Skeletal muscle tissue (tissue), 4 donors: ENCODE measurements around the gene TGM2. TPM values are rescaled to one million over a fixed set of nuclear protein-coding genes. Genes with fewer than 3 reads are reported as not detected.
A peak's percentile ranks its signal among the peaks of the same experiment; 100 is the strongest.

Experiments
- H3K27ac ChIP-seq: one replicate; pipeline ENCODE4 v1.7.0; 2013; ENCODE audit warnings: mild to moderate bottlenecking, low read depth, low read length, inconsistent platforms
- H3K27me3 ChIP-seq, 3 donors: one replicate each; pipeline ENCODE4 v1.7.0; 2013; ENCODE audit warnings: low read length in 3 of 3; ENCODE audit not compliant: control insufficient read depth in 3 of 3, insufficient read depth in 3 of 3
- H3K36me3 ChIP-seq, 3 donors: one replicate each; pipeline ENCODE4 v1.7.0; 2013; ENCODE audit warnings: low read length in 3 of 3; ENCODE audit not compliant: control insufficient read depth in 3 of 3, insufficient read depth in 3 of 3
- H3K4me1 ChIP-seq, 3 donors: one replicate each; pipeline ENCODE4 v1.7.0; 2013; ENCODE audit warnings: low read length in 3 of 3, mild to moderate bottlenecking in 3 of 3; ENCODE audit not compliant: control insufficient read depth in 3 of 3, insufficient read depth in 3 of 3
- H3K4me3 ChIP-seq, 3 donors: one replicate each; pipeline ENCODE4 v1.7.0; 2013; ENCODE audit warnings: low read length in 3 of 3
- H3K9ac ChIP-seq, 3 donors: one replicate each; pipeline ENCODE4 v1.7.0; 2013; ENCODE audit warnings: low read length in 3 of 3, mild to moderate bottlenecking in 3 of 3, moderate library complexity in 2 of 3, low read depth in 1 of 3
- H3K9me3 ChIP-seq, 3 donors: one replicate each; pipeline ENCODE4 v1.7.0; 2013; ENCODE audit warnings: low read length in 3 of 3; ENCODE audit not compliant: control insufficient read depth in 3 of 3
- total RNA-seq: library from RNA; depleted of rRNA; stranded (reverse); fragments of >200 nt; gene quantifications from one replicate; pipeline ENCODE4 v1.2.3, GENCODE V29; 2014
- donor health status: Osteomylitis.

Gene TGM2
- 7.3 TPM for total RNA-seq

DNA sequence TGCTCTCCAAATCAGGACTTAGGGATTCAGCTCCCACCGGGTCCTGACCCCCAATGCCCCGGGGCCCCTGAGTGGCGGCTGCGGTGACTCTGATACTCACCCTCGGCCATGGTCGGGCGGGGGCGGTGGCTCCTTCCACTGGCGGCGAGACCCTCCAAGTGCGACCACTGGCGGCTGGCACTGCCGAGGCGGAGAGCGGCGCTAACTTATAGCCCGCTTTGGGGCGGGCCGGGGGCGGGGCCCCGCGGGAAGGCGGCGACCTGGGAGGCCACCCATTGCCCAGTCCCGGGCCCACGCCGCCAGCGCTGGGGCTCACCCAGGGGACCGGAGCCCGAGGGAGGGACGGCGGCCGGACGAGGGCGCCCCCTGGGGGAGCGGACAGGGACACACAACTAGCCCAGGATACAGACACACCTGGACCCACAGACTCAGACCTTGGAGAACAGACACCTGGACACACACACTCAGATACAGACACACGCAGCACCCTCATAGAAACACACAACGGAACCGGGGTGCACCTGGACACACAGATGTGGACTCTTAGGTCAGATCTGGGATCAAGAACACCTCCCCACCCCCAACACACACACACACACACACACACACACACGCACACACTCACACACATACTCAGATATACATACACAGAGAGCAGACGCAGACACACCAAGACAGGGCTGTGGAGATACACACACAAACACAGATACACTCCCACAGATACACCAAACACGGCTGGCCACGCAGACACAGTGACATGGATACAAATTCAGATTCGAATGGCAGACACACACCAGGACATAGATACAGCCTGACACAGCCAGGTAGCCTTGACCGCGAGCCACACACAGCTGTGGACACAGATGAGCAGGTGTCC, at the start of gene TGM2:
Gene TGM2 (minus strand): TSS at position 182 of the 877 bp plus-strand sequence. CDS start 72 bp downstream, at position 110.
- Histone ChIP-seq H3K27ac (peak within 1 kb of the TSS; percentile 70), H3K9me3 (no peaks in the 10 kb centered on the region), H3K27me3 (no peaks in the 10 kb centered on the region), H3K9ac (peak within 1 kb of the TSS; percentile 72 to 85 (median 76)), H3K36me3 (peaks cover 0 to 5% (median 4%) of the 10 kb centered on the region in 3 donors), H3K4me1 (peaks cover 12 to 51% (median 29%) of the 10 kb centered on the region in 3 donors), H3K4me3 (peak within 1 kb of the TSS; percentile 75 to 86 (median 82))

DNA sequence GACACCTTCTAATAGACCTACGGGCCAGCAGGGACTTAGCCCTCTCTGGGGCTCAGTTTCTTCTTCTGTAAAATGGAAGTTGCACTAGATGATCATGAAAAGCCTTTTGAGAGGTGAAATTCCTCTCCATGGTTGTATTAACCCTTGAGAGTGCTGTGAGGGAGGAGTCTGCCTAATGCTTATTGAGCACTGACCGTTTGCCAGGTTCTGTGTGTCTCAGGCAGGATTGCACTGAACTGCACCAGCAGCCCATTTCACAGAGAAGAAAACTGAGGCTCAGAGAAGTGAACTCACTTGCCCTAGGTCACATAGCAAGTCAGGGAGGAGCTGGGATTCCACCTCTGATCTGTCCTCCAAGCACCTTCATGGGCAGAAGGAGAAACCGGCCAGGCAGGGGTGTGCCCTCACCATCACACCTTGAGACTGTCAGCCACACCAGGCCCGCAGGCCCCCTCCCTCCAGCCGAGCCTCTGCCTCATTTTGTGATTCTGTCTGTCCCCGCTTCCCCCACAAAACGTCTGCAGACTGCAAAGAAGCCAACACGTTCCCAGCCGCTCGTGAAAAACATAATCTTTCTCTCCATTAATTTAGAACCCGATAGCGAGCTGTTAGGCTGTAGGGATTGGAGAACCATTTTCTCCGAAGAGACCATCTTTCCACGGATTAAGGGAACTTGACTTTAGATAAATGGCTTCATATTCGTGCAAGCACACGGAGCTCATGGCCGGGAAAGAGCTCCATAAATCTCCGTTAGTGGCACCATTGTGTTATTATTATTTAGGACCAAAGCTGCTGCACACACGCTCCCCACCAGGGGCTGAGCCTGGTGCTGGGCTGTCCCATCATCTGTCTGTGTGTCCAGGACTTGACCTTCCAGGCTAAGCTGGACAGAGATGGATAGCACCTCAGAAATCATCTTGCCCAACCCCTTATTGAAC, 49.5 kb upstream of the TGM2 start:
- Histone ChIP-seq H3K9me3 (no peaks in the 10 kb centered on the region), H3K36me3 (no peaks in the 10 kb centered on the region), H3K4me1 (peaks cover 11 to 12% (median 12%) of the 10 kb centered on the region in 3 donors), H3K4me3 (no peak overlapping the region), H3K27me3 (no peaks in the 10 kb centered on the region), H3K9ac (no peak overlapping the region), H3K27ac (no peak overlapping the region)

DNA sequence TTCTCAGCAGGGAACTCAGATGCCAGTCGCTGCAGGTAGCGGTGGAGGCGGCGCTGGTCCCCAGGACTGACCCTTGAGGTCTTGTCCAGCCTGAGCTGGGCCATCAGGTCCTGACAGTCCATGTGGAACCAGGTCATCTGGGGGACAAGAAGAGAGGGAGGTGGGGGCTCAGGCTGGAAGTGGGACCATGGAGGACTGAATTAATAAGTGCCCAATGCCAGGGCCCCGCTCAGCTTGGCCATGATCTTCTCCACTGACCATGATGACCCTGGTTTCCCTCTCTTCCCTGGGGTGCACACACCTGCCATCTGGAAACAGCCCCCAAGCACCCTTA, 48.5 kb upstream of the TGM2 start:
- Histone ChIP-seq H3K4me3 (no peak overlapping the region), H3K27ac (no peak overlapping the region), H3K27me3 (no peaks in the 10 kb centered on the region), H3K36me3 (no peaks in the 10 kb centered on the region), H3K4me1 (peaks cover 17 to 18% (median 18%) of the 10 kb centered on the region in 3 donors), H3K9me3 (no peaks in the 10 kb centered on the region), H3K9ac (no peak overlapping the region)

DNA sequence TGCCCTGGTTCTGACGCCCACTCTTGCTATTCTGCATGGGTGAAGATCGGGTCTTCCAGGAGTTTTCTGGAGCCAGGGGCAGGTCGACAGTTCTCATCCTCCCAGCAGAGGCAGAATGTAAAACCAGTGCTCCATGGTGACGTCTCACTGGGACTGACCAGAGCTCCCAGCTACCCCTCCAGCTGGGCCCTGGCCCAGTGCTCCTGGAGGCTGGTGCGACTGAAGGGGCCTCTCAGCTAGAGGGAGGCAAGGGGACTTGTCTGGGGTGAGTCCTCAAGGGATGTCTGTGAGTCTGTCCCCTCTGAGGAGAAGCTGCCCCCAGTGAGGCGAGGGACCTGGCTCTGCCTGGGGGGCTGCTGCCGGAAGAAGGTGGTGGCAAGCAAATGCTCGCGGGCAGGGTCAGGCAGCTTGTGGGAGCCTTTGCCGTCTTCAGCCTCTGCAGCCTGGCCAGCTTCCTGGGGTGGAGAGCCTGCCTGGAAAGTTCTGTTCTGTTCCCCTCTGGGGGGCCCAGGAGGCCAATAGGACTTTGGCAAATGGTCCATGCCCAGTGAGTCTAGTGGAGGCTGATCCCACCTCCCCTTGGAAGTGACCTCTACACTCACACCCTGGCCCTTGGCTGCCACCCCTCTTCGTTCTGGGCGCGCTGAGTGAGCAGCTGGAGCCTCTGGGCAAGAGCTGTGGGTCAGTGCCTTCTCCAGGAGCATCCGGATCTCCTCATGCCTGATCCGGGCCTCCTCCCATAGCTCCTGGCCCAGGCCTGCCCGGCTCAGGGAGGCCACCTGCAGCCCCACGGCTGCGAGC, 47.9 kb upstream of the TGM2 start:
- H3K9me3 ChIP-seq = no peaks in the 10 kb centered on the region
- no peaks in the 10 kb centered on the region for H3K27me3 ChIP-seq
- H3K27ac ChIP-seq = no peak overlapping the region
- no peak overlapping the region for H3K4me3 ChIP-seq
- no peaks in the 10 kb centered on the region for H3K36me3 ChIP-seq
- peaks cover 17 to 18% (median 18%) of the 10 kb centered on the region in 3 donors for H3K4me1 ChIP-seq
- H3K9ac ChIP-seq = no peak overlapping the region

DNA sequence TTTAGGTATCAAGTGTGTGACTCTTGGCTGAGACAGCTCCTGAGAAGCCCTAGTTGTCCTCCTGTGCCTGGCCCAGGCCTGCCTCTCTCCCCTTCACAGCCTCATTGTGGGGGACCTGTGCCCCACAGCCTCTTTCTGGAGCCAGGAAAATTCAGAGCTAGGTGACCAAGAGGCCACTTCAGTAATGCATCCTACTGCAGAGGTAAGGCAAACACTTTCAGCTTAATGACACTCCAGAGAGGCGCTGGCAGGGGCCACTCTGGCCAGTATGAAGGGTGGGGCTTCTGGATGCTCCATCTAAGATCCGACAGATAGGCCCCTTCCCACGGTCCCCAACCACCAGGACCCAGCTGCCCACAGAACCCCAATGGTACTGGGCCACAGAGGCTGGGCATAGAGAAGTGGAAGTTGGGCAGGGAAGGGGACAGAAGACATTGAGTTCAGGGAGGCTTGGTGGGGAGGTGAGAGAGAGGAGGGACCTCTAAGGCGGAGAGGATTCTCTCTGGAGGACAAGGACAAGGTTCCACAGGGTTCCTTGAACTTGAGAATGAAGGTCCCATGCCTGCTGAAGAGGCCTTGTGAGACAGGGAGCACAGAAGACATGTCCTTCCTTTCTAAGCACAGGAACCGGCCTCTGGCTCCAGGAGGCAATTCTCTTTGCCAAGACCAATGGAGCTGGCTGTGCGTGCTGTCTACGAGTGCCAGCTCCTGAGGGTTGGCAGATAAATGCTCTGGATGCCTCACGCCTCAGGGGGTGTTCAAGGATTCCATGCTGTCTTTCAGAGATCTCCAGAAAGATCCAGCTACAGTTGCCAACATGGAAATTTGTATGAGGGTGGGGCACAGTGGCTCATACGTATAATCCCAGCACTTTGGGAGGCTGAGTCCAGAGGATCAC, 46.4 kb upstream of the TGM2 start:
- Histone ChIP-seq H3K27ac (no peak overlapping the region), H3K36me3 (no peaks in the 10 kb centered on the region), H3K4me3 (no peak overlapping the region), H3K9me3 (no peaks in the 10 kb centered on the region), H3K4me1 (peaks cover 17 to 18% (median 18%) of the 10 kb centered on the region in 3 donors), H3K9ac (peak overlapping the region in 1 of 3 donors; percentile 16), H3K27me3 (no peaks in the 10 kb centered on the region)

DNA sequence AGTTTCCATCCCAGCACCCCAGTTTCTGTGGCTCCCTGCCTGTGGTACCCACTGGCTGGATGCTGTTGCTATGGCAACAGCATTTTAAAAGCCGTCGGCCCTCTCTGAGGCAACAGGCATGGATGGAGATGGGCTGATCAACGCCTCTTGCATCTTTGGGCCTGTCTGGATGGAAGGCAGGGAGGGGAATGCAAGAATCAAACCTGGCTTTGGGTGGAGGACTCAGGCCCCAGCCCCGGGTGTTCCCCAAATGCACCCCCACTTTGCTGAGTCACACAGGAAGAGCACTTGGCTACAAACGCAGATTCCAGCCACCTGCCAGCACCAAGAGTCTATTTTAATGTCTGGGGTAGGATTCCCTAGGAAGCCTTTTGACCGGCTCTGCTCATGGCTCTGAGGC, 45.7 kb upstream of the TGM2 start:
- Histone ChIP-seq H3K9ac (peak overlapping the region in 1 of 3 donors; percentile 16), H3K27ac (no peak overlapping the region), H3K4me1 (peaks cover 17 to 18% (median 18%) of the 10 kb centered on the region in 3 donors)

DNA sequence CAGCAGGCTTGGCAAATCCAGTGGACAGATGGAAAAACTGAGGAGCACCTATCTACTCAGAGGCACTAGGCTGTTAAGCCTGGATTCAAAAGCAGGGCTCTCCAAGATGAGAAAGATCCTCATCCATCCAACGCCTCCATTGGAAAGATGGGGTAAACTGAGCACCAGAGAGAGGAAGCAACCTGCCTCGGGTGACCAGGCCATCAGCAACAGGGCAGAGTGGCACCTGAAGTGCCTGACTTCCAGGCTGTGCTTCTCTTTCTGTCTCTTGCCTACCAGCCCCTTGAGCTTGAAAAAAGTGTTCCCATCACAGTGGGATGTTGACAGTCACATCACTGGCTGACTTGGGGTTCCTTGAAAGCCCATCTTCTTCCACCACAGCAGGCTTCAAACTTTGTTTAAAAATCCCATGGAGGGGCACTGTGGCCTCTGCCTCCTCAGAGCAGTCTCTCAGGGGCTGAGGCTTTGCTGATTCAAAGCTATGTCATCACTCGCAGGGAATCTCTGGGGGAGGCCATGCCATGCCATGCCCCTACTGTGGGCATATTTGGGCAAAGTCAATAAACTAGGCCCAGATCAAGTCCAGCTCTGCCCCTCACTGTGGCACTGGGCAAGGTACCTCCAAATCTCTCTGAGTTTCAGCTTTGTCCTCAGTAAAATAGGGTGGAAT, 44.8 kb upstream of the TGM2 start:
- Histone ChIP-seq H3K9ac (no peak overlapping the region), H3K36me3 (no peaks in the 10 kb centered on the region), H3K27ac (no peak overlapping the region), H3K4me3 (no peak overlapping the region), H3K4me1 (peaks cover 17 to 18% (median 18%) of the 10 kb centered on the region in 3 donors), H3K27me3 (no peaks in the 10 kb centered on the region), H3K9me3 (no peaks in the 10 kb centered on the region)

More for the DNA sequence above, 45.7 kb upstream of the TGM2 start:
- Histone ChIP-seq H3K4me3 (no peak overlapping the region), H3K9me3 (no peaks in the 10 kb centered on the region), H3K27me3 (no peaks in the 10 kb centered on the region), H3K36me3 (no peaks in the 10 kb centered on the region)

DNA sequence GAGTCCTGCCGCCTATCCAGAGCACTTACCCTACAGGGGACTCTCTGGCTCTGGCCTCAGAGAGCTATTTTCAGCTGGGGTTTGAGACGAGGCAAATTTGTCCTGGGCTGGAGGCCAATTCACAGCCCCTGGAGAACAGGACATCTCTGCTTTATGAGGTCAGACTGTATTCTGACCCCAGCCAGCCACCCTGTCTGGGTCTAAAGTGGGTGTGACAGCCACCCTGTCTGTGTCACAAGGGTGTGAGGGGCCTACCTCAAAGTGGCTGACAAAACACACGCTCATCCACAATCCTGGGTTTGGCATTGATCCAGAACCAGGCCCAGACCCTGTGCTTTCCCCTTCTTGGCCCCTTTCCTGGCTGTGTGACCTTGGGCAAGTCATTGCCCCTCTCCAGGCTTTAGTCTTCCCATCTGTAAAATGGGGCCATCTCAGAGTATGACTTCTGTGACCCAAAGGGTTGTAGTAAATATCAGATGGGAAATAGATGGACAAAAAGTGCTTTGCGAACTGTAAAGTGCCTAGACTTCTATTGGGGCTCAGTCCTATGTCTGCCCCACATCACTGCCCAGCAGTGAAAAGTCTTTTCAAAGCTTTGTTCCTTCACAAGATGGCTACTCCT, 44.1 kb upstream of the TGM2 start:
- Histone ChIP-seq H3K9ac (no peak overlapping the region), H3K27ac (no peak overlapping the region), H3K27me3 (no peaks in the 10 kb centered on the region), H3K4me1 (peaks cover 17 to 18% (median 18%) of the 10 kb centered on the region in 3 donors), H3K4me3 (no peak overlapping the region), H3K9me3 (no peaks in the 10 kb centered on the region), H3K36me3 (no peaks in the 10 kb centered on the region)
